H7 (cell line): ENCODE results near the gene COL3A1. TPM values are rescaled to one million over a fixed set of nuclear protein-coding genes. Genes with fewer than 3 reads are reported as not detected.

Experiments
- DNase-seq: peaks from one replicate; pipeline ENCODE4 v3.0.0; 2012
- H3K27me3 ChIP-seq: 2 replicates; pipeline ENCODE4 v1.6.0; 2011; ENCODE audit warnings: mild to moderate bottlenecking, low read length; ENCODE audit not compliant: control insufficient read depth, insufficient read depth
- H3K36me3 ChIP-seq: replicated peaks from 2 replicates; pipeline ENCODE4 v1.5.1; 2011; ENCODE audit warnings: low read length; ENCODE audit not compliant: control insufficient read depth, insufficient read depth
- H3K4me3 ChIP-seq: 2 replicates; pipeline ENCODE4 v1.5.1; 2011; ENCODE audit warnings: low read depth, mild to moderate bottlenecking, control low read depth, low read length, moderate library complexity; ENCODE audit not compliant: insufficient read depth
- total RNA-seq: library from RNA; depleted of rRNA; stranded (reverse); fragments of >200 nt; shearing (Covaris generic); gene quantifications from 2 replicates; pipeline ENCODE4 v1.2.3, GENCODE V29; 2014

Gene COL3A1
- total RNA-seq, 1 experiment from 2014 or later: not detected

GRCh38 chr2:189016311-189016861, 42.2 kb downstream of the COL3A1 start:
- DNase-seq: no peak
- H3K27me3 ChIP-seq: no peaks in the 10 kb centered on the region
- no peak overlapping the region for H3K4me3 ChIP-seq

GRCh38 chr2:189018631-189019030, 44.5 kb downstream of the COL3A1 start:
- H3K27me3 ChIP-seq: no peaks in the 10 kb centered on the region
- H3K4me3 ChIP-seq: no peak overlapping the region
- DNase-seq: no peak
- H3K36me3 ChIP-seq: no peaks in the 10 kb centered on the region

More at GRCh38 chr2:189016311-189016861, 42.2 kb downstream of the COL3A1 start:
- no peaks in the 10 kb centered on the region for H3K36me3 ChIP-seq

- no peaks in the 10 kb centered on the region for H3K27me3 ChIP-seq
- DNase-seq: no peak
- H3K4me3 ChIP-seq: no peak overlapping the region
- no peaks in the 10 kb centered on the region for H3K36me3 ChIP-seq
These were observed 46.0 kb downstream of the COL3A1 start for GRCh38 chr2:189020179-189020578.

DNA sequence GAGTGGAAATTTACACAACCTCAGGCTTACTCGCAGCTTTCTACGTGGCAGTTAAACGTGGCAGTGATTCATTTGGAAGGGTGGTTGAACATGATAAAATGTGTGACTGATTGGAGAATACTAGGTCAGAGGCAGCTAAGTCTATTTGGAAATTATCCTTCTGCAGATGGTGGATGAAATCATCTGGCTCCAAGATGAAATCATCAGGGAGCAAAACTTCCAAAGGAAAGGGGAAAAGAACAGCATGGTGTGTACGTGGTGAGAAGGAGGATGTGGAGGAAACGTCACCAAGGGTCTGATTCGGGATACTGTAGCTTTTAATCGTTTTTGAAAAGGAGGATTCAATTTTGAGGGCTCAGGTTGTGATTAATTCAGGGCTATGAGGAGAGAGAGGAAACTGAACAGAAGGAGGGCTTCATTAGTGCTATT, 47.9 kb downstream of the COL3A1 start:
- Histone ChIP-seq H3K27me3 (no peaks in the 10 kb centered on the region), H3K36me3 (no peaks in the 10 kb centered on the region), H3K4me3 (no peak overlapping the region)
- no peak for DNase-seq

DNA sequence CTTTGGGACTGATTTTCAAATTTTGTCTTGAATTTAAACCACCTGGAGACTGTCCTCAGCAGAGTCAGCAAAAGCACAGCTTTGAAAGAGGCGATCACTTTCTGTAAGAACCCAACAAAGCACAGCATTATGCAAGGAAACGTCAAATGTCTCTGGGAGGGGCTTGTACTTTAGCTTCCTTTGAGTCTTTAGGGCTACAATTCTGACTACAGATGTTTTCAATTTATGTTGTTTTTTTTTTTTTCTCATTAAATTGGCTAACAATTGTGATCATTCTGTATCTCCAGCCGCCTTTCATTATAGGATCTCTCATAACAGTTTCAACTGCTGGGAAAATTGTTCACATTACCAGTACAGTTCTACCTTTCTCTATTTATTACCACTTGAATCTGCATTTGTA, 48.3 kb downstream of the COL3A1 start:
- H3K4me3 ChIP-seq: no peak overlapping the region
- no peak for DNase-seq
- no peaks in the 10 kb centered on the region for H3K36me3 ChIP-seq
- no peaks in the 10 kb centered on the region for H3K27me3 ChIP-seq

DNA sequence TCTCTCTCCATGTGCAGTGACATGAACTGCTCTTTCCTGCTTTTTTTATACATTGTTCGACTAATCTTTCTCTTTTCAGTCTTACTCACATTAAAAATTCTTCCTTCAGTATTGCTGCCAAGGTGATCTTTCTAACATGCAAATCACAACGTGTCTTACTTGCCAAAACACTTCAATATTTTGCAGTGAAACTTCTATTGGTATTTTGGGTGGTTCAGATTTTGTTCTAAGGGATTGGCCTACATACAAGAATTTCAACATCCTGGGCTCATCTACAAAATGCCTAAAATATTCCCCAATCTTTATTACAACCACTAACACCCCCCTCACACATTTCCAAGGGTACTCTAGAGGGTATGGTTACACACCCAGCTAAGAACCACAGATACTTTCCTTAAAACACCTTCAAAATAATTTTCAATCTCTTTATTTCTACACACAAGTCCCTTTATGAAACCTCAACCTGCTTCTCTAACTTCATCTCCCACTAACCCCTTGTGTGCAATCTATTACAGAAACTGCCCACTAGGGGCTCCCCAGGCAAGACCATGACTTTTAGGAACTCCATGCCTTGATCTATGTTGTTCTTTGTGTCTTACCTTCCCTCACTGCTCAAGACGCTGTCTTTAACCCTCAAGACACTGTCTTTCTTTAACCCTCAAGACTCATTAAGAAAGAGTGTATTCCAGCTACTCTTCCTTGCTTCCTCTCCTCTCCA, 50.9 kb downstream of the COL3A1 start:
- Histone ChIP-seq H3K27me3 (no peaks in the 10 kb centered on the region), H3K4me3 (no peak overlapping the region), H3K36me3 (no peaks in the 10 kb centered on the region)
- peak; percentile 42 for DNase-seq

GRCh38 chr2:189037518-189037917, 63.3 kb downstream of the COL3A1 start:
- H3K36me3 ChIP-seq: no peaks in the 10 kb centered on the region; the same call in 1 of the 2 replicates
- no peak for DNase-seq
- H3K27me3 ChIP-seq: no peaks in the 10 kb centered on the region
- no peak overlapping the region for H3K4me3 ChIP-seq

DNA sequence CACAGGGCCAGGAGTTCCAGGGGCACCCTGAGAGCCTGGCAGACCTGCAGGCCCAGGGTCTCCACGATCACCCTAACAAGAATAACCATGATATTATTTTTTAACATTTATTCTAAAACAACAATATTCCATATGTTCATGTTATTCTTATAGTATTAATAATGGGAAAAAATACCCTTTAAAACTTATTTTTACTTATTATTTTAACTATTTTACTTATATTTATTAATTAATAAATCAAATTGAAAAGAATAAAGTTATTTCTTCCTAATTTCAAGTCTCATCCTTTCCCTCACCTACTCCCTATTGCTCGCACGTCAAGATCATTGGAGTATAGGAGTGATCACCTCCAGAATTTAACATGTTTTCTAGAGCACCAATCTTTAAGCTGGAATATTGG, 71.7 kb downstream of the COL3A1 start:
- Histone ChIP-seq H3K4me3 (no peak overlapping the region), H3K27me3 (no peaks in the 10 kb centered on the region), H3K36me3 (no peaks in the 10 kb centered on the region; the same call in 1 of the 2 replicates)
- no peak for DNase-seq

DNA sequence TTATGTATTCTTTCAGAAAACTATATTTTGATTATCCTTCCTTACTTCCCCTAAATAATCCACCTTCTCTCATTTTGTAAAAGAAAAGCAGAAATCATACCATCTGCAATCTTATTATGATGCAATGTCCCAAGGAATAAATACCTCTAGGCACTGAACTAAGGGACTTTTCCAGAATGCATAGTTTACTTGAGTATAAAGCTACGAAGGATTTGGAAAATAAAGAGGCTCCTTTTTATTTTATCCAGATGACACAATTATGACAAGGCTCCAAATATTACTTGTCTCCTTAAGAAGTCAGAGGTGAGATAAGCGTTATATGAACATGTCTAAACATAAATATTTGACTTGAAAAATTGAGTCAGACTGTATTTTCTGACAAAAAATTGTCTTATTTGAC, 72.1 kb downstream of the COL3A1 start:
- no peaks in the 10 kb centered on the region; the same call in 1 of the 2 replicates for H3K36me3 ChIP-seq
- DNase-seq: no peak
- no peaks in the 10 kb centered on the region for H3K27me3 ChIP-seq
- H3K4me3 ChIP-seq: no peak overlapping the region

- Histone ChIP-seq H3K27me3 (no peaks in the 10 kb centered on the region), H3K4me3 (no peak overlapping the region), H3K36me3 (no peaks in the 10 kb centered on the region; the same call in 1 of the 2 replicates)
- DNase-seq: no peak
These were observed 73.2 kb downstream of the COL3A1 start for GRCh38 chr2:189047171-189047888.

GRCh38 chr2:189048189-189048588, 74.0 kb downstream of the COL3A1 start:
- no peaks in the 10 kb centered on the region; the same call in 1 of the 2 replicates for H3K36me3 ChIP-seq
- DNase-seq: no peak
- H3K27me3 ChIP-seq: no peaks in the 10 kb centered on the region
- no peak overlapping the region for H3K4me3 ChIP-seq

GRCh38 chr2:189049709-189050164, 75.6 kb downstream of the COL3A1 start:
- Histone ChIP-seq H3K36me3 (no peaks in the 10 kb centered on the region; the same call in 1 of the 2 replicates), H3K27me3 (no peaks in the 10 kb centered on the region), H3K4me3 (no peak overlapping the region)
- no peak for DNase-seq

GRCh38 chr2:189050165-189050712, 76.1 kb downstream of the COL3A1 start:
- DNase-seq: no peak
- H3K4me3 ChIP-seq: no peak overlapping the region
- H3K36me3 ChIP-seq: no peaks in the 10 kb centered on the region; the same call in 1 of the 2 replicates
- no peaks in the 10 kb centered on the region for H3K27me3 ChIP-seq

GRCh38 chr2:189056200-189057106, 82.3 kb downstream of the COL3A1 start:
- DNase-seq: no peak
- no peaks in the 10 kb centered on the region for H3K27me3 ChIP-seq
- H3K36me3 ChIP-seq: no peaks in the 10 kb centered on the region; the same call in 1 of the 2 replicates
- no peak overlapping the region for H3K4me3 ChIP-seq
